GM21737 (cell line): ENCODE measurements around the gene FAM241A.
"Not testable (repeated sequence)": the region's sequence is repeated elsewhere in the genome, so short reads cannot be mapped to it uniquely, and the experiment has no call there.

ENCODE experiments used
- ATAC-seq: cut with Tn5 transposase; IDR thresholded peaks from one replicate; pipeline ENCODE4 v1.9.1; 2021; ENCODE audit warnings: mild to moderate bottlenecking, moderate library complexity; ENCODE audit not compliant: unreplicated experiment

The FAM241A gene

GRCh38 chr4:112136551-112136950 is 8.7 kb upstream of the FAM241A start:
- ATAC-seq = no peak

GRCh38 chr4:112138538-112138937 is 6.7 kb upstream of the FAM241A start:
- ATAC-seq = no peak

- no peak for ATAC-seq
These were observed 4.7 kb upstream of the FAM241A start for GRCh38 chr4:112140536-112140935.

GRCh38 chr4:112141366-112142138 is 3.7 kb upstream of the FAM241A start:
- no peak for ATAC-seq

DNA sequence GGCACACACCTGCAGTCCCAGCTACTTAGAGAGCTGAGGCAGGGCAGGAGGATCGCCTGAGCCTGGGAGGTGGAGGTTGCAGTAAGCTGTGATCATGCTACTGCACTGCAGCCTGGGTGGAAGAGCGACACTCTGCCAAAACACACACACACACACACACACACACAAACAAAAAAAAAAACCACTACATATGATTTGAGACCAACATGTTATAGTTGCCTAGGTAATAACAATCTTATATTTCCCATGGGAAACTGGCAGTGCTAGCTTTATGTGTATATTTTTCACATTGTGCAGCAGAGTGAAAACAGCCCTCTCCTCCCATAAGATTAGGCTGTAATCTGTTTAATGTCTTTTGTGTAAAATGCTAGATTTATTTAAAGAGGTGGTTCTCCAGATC is 3.1 kb upstream of the FAM241A start:
- no peak for ATAC-seq

- ATAC-seq = no peak
These were observed 1.5 kb upstream of the FAM241A start for GRCh38 chr4:112143781-112144180.

DNA sequence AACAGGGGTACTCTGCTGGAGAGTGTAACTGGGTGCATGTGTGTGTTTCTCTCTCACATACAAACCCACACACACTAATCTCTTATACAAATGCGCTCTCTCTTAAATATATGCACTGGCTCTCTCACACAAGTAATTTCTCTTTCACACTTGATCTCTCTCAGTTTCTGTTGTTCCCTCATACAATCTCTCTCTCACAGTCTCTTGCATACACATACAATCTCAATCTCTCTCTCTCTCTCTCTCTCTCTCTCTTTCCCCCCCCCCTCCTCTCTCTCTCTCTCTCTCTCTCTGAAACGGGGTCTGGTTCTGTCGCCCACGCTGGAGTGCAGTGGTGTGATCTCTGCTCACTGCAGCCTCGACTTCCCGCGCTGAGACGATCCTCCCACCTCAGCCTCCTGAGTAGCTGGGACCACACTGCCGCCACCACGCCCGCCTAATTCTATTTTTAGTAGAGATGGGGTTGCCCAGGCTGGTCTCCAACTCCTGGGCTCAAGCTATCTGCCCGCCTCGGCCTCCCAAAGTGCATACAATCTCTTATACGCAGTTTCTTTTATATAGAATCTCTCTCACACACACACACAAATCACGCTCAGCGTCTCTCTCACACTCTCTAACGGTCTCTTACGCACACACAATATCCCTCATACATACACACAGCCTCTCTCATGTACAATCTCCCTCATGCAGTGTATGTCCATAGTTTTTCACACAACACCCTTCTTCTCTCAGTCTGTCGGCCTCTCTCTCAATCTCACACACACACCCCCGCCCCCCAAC is 518 bp upstream of the FAM241A start:
- ATAC-seq = no peak

DNA sequence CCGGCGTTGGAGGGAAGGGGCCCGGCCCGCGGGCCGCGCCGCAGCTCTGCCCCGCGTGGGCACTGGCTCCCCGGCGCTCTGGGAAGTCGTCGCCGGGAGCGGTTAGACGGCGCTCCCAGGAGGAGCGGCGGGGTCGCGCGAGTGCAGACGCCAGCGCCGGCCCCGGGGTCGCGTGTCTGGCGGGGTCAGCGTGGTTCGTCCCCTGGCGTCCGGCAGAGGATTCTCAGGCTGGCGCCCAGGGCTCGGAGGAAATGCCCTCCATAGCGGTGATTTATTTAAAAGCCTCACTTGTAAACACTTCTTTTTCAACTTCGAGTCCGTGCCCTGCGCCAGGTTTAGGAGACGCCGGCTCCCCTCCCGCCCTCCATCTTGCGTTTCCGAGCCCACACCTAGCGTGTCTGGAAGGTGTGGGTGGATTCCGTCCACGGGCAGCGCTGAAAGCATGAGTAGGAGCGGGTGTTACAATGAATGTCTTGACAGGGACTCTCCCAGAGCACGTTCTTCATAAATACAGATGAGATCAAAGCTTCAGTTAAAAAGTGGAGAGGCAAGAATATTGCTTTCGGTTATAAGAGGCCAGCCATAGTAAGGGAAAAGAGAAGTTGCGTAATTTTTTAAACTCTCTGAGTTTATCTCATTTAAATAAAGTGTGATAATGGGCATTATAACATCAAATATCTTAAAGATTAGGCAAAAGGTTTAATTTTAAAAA is 692 bp downstream of the FAM241A start:
- peak; percentile 46 for ATAC-seq

- no peak for ATAC-seq
These were observed 1.2 kb downstream of the FAM241A start for GRCh38 chr4:112146502-112146813.

DNA sequence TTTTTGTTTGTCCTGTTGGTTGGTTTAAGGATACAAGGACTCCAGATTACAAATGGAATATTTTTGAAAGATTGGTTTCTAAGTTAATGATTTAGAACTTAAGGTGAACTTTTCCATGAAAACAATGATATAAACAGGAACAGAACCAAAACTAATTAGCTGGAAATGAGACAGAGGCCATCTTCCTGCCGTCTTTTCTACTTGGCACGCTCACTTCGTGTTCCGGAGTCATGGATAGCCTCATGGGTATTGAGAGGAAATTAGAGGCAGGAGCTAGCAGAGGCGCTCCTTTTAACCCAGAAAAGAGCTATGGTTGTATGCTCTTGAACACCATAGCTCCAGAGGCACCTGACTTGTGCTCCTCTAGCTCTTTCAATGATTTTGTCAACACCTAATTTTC is 2.4 kb downstream of the FAM241A start:
- no peak for ATAC-seq

- no peak for ATAC-seq
These were observed 5.7 kb downstream of the FAM241A start for GRCh38 chr4:112150920-112151319.

DNA sequence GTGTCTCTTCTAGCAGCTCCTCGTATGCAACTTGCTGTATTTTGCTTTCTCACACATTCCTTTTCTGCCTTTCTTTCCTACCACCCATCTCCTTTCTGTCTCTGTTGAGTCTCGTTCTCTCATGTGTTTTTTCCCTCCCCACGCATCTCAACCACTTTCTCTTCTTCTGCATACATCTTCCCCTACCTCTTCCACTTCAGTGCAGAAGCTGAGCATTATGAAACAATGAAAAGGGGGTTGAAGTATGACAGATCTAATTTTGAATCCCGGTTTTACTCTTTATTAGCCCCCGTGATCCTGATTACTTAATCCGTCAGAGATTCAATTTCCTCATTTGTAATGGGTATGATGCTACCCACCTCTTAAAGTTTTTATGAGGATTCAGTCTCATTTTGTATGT is 7.3 kb downstream of the FAM241A start:
- ATAC-seq = no peak

- no peak for ATAC-seq
These were observed 8.0 kb downstream of the FAM241A start for GRCh38 chr4:112153211-112153791.

DNA sequence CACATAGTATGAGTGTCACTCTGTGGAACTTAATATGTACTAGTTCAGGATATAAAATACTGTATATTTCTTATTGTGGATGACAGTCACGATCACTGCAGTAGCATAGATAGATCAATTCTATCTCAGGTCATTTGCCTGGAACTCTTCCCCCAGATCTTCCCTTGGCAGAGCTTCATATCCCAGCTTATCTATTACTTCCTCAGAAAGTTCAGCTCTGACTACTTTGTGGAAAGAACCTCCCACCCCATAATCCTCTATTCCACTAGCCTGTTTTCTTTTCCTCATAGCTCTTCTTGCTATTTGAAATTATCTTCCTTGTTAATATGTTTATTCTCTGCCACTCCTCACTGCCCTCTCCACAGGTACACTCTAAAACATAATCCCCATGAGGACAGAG is 10.9 kb downstream of the FAM241A start:
- ATAC-seq = no peak

GRCh38 chr4:112156553-112156952 is 11.3 kb downstream of the FAM241A start:
- no peak for ATAC-seq

- ATAC-seq = not testable (repeated sequence)
These were observed 18.5 kb downstream of the FAM241A start for GRCh38 chr4:112163706-112164105.

GRCh38 chr4:112167794-112168193 is 22.5 kb downstream of the FAM241A start:
- no peak for ATAC-seq

- no peak for ATAC-seq
These were observed 23.7 kb downstream of the FAM241A start for GRCh38 chr4:112168719-112169500.

DNA sequence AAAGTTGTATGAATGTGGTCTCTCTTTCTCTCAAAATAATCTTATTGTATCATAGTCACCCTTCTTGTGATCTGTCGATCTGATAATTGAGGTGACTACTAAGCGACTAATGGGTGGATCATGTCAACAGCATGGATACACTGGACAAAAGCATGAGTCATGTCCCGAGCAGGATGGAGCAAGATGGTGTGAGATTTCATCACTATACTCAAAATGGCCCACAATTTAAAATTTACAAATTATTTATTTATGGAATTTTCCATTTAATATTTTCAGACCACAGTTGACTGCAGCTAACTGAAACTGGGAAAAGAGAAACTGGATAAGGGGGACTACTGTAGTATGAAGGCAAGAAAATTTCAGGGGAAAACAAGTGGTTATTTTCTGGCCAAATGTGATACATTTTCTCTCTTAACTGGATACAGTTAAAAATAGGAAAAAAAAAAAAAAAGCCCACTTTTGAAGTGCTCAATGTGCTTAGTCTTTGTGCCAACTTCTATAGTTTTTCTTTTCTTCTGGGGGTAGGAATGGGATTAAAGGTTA is 25.3 kb downstream of the FAM241A start:
- no peak for ATAC-seq

- ATAC-seq = not testable (repeated sequence)
These were observed 26.0 kb downstream of the FAM241A start for GRCh38 chr4:112171051-112171763.
